GM18498 (cell line): ENCODE measurements around the gene FSTL4.

Experiments
- ATAC-seq: cut with Tn5 transposase; IDR thresholded peaks from one replicate; pipeline ENCODE4 v1.9.1; 2021; ENCODE audit warnings: mild to moderate bottlenecking, moderate library complexity; ENCODE audit not compliant: unreplicated experiment

The FSTL4 gene

DNA sequence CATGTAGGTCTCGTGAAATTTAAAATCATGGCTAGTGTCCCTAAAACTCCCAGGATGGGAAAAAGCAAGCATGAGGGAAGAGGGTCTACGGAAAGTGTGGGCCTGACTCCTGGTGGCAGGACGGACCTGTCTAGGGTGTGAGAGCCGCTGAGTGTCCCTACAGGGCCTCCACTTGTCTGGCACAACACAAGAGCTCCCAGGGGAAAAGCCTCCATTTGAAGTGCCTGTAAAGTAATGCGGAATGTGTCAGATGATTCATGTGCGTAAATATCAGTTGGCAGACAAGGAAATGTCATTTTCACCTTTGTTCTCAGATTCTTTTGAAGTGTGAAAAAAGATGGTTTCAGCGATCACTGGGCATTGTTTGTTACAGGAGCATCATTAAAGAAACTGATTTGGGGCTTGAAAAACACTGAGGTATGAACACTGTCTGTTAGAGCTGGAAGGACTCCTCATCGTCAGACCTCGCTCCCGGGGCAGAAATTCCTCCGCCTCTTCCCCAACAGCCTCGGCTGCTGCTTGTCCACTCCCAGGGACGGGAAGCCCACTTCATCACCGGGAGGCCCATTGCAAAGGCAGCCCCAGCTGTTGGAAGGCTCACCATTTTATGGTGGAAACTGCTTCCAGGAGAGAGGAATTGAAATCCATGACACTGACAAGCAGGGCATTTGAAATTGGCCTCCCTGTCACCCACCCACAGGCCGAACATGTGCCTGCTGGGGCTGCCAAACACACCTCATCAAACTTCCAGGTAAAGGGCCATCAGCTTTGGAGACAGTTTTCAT, 240.8 kb downstream of the FSTL4 start:
- no peak for ATAC-seq

DNA sequence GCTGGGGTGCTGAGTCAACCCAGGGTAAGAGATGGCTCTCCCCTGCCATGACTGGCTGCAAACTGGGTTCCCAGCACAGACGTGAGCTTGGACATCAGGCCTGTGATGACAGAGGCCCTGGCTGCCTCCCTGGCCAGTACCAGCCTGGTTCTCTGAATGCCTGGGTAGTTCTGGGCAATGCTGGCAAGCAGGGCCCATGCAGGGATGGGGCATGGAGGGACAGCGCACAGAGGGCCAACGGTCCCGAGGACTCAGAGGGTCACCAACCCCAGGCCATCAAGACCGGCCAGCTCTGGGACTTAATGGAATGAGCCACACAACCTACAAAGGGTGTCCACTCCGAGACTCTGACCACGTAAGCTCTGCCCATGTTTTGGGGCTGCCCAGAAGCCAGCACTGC, 241.4 kb downstream of the FSTL4 start:
- ATAC-seq: no peak

GRCh38 chr5:133370036-133370831, 242.1 kb downstream of the FSTL4 start:
- ATAC-seq: no peak

- no peak for ATAC-seq
Measured at GRCh38 chr5:133368916-133369783, 243.2 kb downstream of the FSTL4 start.

- ATAC-seq: no peak
Measured at GRCh38 chr5:133367984-133368383, 244.4 kb downstream of the FSTL4 start.

GRCh38 chr5:133367071-133367786, 245.1 kb downstream of the FSTL4 start:
- no peak for ATAC-seq

DNA sequence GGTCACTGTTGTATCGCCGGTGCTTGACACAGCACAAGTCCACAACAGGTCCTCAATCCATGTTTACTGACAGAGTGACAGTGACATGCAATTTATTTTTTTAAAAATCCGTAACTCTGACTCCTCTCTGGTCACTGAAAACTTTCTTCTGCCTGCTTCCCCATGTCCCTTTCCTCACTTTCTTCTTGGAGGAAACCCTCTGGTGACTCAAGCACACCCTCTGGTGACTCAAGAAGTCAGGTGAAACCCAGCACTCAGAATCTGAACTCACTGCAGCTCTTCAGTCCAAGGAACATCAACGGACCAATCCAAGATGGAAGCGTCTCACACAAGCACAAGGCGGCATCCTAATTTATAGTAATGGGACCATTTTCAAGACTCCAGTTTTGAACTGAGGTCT, 245.9 kb downstream of the FSTL4 start:
- no peak for ATAC-seq

GRCh38 chr5:133365738-133366137, 246.6 kb downstream of the FSTL4 start:
- no peak for ATAC-seq

- no peak for ATAC-seq
Measured at GRCh38 chr5:133364936-133365707, 247.2 kb downstream of the FSTL4 start.

GRCh38 chr5:133363807-133364587, 248.3 kb downstream of the FSTL4 start:
- ATAC-seq: no peak

- no peak for ATAC-seq
Measured at GRCh38 chr5:133362438-133362837, 249.9 kb downstream of the FSTL4 start.

DNA sequence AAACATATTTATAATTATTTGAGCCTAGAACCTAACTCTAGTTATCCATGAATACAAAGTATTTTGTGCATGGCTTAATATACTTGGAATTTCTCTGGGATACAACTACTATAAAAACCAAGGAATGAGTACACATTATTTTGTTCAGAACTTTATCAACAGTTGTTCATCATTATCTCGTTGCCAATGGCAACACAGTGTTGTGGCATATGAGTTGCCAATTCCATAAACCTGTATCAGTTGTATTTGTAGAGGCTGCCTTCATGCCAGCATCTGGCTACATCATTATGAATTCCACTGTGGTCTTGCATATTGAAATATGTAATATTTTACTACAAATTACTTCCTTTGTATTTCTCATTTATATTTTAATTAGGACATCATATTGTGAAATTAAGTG, 250.4 kb downstream of the FSTL4 start:
- no peak for ATAC-seq

DNA sequence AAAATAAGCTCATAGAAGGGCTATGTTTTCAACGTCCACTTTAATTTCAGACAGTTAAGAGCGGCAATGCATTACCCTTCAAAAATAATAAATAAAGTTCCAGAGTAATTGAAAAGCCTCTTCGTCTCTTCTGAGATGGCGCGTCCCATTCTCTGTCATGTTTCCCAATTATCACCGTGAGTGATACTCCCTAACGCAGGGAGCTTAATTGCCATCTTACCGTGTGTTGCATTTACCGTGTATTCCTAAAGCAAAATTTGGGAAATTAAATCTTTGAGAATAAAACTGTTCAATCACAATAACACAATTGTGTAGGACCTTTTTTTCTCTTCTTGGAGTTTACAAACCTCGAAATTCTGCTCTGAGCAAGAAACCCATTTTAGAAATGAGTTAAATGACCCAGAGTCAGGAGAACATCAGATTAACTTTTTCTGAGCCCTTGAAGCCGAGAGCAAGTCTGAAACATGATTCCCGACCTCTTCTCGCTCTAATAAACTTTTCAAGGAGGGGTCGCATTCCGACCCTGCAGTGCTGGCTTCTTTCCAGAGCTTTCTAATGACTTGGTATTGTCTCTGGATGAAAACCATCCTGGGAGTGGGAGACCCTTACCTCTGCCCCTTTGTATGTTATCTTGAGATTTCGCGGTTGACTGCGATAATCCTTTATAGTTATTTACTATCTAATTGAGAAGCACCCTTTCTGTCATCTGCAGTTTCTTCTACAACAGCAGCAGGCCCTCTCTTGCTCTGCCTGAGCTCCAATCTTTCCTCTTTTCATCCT, 251.5 kb downstream of the FSTL4 start:
- no peak for ATAC-seq

DNA sequence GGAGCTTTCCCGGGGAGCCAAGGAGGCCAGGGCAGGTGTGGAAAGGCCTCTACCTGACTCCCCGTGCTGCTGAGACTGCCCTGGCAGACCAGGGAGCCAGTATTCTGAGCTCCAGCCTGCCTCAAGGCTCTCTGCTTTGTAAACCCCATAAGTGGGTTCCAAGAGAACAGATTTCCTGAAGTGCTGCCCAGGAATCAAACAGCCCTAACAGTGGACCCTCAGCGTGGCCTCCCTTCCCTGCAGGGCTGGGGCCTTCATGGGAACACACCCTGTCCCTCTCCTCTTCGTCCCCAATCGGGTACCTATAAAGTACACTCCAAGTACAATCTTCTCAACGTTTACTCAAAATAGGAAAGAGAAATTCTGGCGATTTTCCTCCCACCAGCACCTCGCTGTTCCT, 252.5 kb downstream of the FSTL4 start:
- ATAC-seq: no peak

DNA sequence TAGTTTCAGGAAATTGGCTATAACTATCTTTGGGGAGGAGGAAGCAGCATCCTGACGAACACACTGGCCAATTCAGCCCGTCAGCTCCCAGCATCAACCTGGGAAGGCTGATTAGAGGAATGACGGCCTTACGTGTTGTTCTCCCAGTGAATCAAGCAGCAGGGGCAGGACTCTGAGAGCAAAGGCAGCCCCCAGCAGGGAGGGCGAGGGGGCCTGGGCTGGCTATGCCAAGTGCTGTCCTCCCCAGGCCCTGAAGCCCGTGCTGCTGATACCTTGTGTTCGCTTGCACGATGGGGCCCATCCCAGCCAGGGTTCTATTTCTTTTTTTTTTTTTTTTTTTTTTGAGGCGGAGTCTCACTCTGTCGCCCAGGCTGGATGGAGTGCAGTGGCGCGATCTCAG, 254.1 kb downstream of the FSTL4 start:
- no peak for ATAC-seq

GRCh38 chr5:133357758-133358157, 254.6 kb downstream of the FSTL4 start:
- ATAC-seq: no peak

- no peak for ATAC-seq
Measured at GRCh38 chr5:133356984-133357421, 255.3 kb downstream of the FSTL4 start.

DNA sequence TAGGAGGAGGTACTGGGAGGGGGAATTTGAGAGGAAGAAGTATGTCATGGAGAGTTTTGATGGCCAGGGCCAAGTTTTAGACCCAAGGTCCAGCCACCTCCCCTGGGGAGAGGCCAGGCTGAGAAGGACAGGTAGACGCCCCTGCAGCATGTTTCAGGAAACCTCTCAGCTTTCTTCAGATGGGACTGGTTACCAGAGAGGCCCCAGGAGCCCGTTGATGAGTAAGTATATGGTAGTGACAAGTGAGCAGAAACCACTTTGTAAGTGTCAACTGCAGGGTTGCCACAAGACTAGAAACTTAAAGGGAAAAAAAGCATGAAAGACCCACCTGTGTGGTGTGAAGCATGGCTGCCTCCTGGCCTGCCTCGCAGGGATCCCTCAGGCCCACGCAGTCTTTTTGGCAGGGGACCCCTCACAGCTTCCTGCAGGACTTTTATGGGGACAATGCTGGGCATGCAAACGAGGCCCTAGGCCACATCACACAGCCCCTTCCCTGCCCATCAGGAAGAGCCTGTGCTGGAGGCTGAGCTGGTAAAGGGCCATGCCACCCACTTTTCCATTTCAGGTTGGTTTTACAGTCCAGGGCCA, 255.9 kb downstream of the FSTL4 start:
- ATAC-seq: no peak
